Measurements from ENCODE around the gene ADAMTSL5.
A peak's percentile ranks its signal among the peaks of the same experiment; 100 is the strongest.

Gene ADAMTSL5

DNA sequence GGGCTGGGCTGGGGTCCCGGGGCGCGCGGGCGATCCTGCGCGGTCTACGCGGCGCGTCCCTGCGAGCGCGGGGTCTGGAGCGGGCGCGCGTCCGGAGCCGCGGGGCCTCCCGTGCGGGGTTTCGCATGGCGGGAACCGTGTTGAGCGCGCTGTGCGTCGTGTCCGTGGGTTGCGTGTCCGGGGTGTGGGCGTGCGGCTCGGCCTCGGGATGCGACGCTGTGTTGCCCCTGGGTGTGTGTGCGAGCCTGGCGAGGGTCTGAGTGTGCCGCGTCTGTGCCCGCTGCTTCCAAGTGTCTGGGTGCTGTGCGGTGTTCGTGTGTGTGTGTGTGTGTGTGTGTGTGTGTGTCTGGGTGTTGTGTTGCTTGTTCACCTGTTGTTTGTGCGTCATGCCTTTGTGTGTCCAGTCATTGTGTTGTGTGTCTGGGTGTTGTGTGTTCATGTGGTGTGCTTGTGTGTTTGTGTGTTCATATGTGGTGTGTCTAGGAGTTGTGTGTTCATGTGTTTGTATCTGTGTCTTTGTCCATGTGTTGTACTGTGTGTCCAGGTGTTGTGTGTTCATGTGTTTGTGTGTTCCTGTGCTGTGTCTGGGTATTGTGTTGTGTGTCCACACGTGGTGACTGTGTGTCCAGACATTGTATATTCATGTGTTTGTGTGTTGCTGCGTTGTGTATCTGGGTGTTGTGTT is 11.6 kb upstream of the ADAMTSL5 start:
- Histone ChIP-seq H3K79me1 (ENCODE audit: low read length) (no peaks in the 10 kb centered on the region), H2BK15ac (replicated peaks; ENCODE audit: low read depth) (no peak overlapping the region), H3K79me2 (ENCODE audit: control insufficient read depth, insufficient read depth, low read length) (no peaks in the 10 kb centered on the region), H2BK120ac (ENCODE audit: low read depth, low read length) (no peak overlapping the region), H4K5ac (ENCODE audit: low read length) (no peak overlapping the region), H3K4me2 (ENCODE audit: low read length) (no peak overlapping the region), H3K27me3 (ENCODE audit: insufficient read depth, low read length, poor library complexity) (peaks cover 9% of the 10 kb centered on the region), H3K18ac (ENCODE audit: low read length) (no peak overlapping the region), H2AK5ac (ENCODE audit: low read length) (no peak overlapping the region), H3K36me3 (ENCODE audit: control insufficient read depth, insufficient read depth, low read length) (no peaks in the 10 kb centered on the region), H2BK5ac (ENCODE audit: low read length) (no peak overlapping the region), H3K9ac (ENCODE audit: low read length) (no peak overlapping the region), H3K4me3 (ENCODE audit: low read length) (no peak overlapping the region), H3K56ac (ENCODE audit: low read length) (no peak overlapping the region), H3K23ac (ENCODE audit: low read length) (peak overlapping the region; percentile 29), H3K4me1 (ENCODE audit: control insufficient read depth, low read depth, low read length) (no peaks in the 10 kb centered on the region), H4K8ac (ENCODE audit: low read depth, low read length) (no peak overlapping the region), H3K27ac (ENCODE audit: low read depth, low read length) (no peak overlapping the region), H3K4ac (ENCODE audit: low read depth, low read length) (no peak overlapping the region)
- WGBS (ENCODE audit: extremely low coverage, insufficient coverage, low lambda C conversion rate): no CpG with 5 or more reads among the region's 49 CpGs
- peak; percentile 13 for DNase-seq

DNA sequence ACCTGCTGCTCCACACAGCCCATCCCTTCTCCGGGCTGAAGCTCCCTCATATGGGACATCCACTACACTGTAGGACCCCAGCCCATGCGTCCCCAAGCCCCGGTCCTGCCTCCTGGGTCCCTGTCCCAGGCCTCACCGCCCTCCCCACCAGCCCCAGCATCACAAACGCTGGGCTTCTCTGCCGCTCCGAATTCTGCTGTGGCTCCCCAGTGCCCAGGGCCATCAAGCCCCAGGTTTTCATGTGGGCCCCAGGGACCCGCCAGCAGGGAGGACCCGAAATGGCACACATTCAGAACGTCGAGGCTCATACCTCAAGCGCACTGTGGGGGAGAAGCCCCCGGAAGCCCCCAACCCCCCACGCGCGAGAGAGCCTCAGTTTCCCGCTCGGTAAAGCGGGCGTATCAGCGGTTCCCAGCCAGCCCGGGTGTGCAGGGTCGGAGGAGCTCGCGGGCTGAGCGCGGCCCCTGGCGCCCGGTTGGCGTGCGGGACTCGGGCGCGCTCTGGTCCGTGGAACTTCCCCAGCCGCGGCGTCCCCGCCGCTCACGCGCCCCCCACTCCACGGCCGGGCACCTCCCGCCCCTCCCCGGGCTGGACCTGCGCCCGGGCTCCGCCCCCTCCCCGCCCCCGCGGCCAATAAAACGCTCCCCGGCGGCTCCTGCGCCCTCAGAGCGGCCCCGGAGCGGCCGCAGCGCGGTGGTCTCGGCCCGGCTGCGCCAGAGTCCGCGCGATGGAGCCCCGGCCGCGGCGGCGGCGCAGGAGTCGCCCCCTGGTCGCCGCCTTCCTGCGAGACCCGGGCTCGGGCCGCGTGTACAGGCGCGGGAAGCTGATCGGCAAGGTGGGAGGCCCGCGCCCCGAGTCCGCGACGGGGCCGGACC is 10.8 kb upstream of the ADAMTSL5 start, which contains the start of gene PLK5:
TSS of gene PLK5 (plus strand) at position 666 of the 875 bp plus-strand sequence. CDS start 2,920 bp downstream, outside the sequence.
- no peak for DNase-seq
- Histone ChIP-seq H4K8ac (ENCODE audit: low read depth, low read length) (no peak within 1 kb of the TSS), H3K36me3 (ENCODE audit: control insufficient read depth, insufficient read depth, low read length) (no peaks in the 10 kb centered on the region), H3K23ac (ENCODE audit: low read length) (peak within 1 kb of the TSS; percentile 29), H3K56ac (ENCODE audit: low read length) (no peak within 1 kb of the TSS), H3K27me3 (ENCODE audit: insufficient read depth, low read length, poor library complexity) (peaks cover 9% of the 10 kb centered on the region), H2BK15ac (replicated peaks; ENCODE audit: low read depth) (no peak within 1 kb of the TSS), H2BK5ac (ENCODE audit: low read length) (no peak within 1 kb of the TSS), H3K9ac (ENCODE audit: low read length) (no peak within 1 kb of the TSS), H3K79me1 (ENCODE audit: low read length) (no peaks in the 10 kb centered on the region), H3K4me2 (ENCODE audit: low read length) (no peak within 1 kb of the TSS), H3K79me2 (ENCODE audit: control insufficient read depth, insufficient read depth, low read length) (no peaks in the 10 kb centered on the region), H2BK120ac (ENCODE audit: low read depth, low read length) (no peak within 1 kb of the TSS), H3K4me3 (ENCODE audit: low read length) (no peak within 1 kb of the TSS), H3K18ac (ENCODE audit: low read length) (no peak within 1 kb of the TSS), H3K27ac (ENCODE audit: low read depth, low read length) (no peak within 1 kb of the TSS), H3K4me1 (ENCODE audit: control insufficient read depth, low read depth, low read length) (no peaks in the 10 kb centered on the region), H3K4ac (ENCODE audit: low read depth, low read length) (no peak within 1 kb of the TSS), H2AK5ac (ENCODE audit: low read length) (no peak within 1 kb of the TSS), H4K5ac (ENCODE audit: low read length) (no peak within 1 kb of the TSS)
- no CpG with 5 or more reads among the region's 92 CpGs for WGBS (ENCODE audit: extremely low coverage, insufficient coverage, low lambda C conversion rate)

DNA sequence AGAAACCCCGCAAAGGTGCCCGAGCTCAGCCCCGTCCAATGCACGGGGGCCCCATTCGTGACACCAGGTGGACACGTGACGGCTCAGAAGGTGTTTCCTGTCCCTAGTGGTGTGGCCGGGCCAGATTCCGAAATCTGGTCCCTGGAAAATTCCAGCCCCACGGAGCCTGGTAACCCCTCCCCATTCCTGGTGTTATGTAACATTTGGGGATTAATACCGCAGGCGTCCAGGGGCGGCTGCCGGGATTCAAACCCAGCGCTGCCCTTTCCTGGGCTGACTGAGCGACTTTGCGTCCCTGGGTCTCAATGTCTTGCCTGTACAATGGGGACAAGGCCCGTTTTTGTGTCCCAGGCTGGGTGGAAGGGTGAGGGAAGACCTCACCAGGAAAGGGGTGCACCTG is 10.0 kb upstream of the ADAMTSL5 start:
- H3K36me3 ChIP-seq (ENCODE audit: control insufficient read depth, insufficient read depth, low read length): no peaks in the 10 kb centered on the region
- no peak overlapping the region for H3K4ac ChIP-seq (ENCODE audit: low read depth, low read length)
- no peak overlapping the region for H2BK15ac ChIP-seq (replicated peaks; ENCODE audit: low read depth)
- H3K4me1 ChIP-seq (ENCODE audit: control insufficient read depth, low read depth, low read length): no peaks in the 10 kb centered on the region
- H3K23ac ChIP-seq (ENCODE audit: low read length): no peak overlapping the region
- no peaks in the 10 kb centered on the region for H3K79me1 ChIP-seq (ENCODE audit: low read length)
- H3K56ac ChIP-seq (ENCODE audit: low read length): no peak overlapping the region
- no peak overlapping the region for H4K8ac ChIP-seq (ENCODE audit: low read depth, low read length)
- H2BK5ac ChIP-seq (ENCODE audit: low read length): no peak overlapping the region
- H4K5ac ChIP-seq (ENCODE audit: low read length): no peak overlapping the region
- no peaks in the 10 kb centered on the region for H3K79me2 ChIP-seq (ENCODE audit: control insufficient read depth, insufficient read depth, low read length)
- H3K4me2 ChIP-seq (ENCODE audit: low read length): no peak overlapping the region
- H2BK120ac ChIP-seq (ENCODE audit: low read depth, low read length): no peak overlapping the region
- no peak overlapping the region for H3K27ac ChIP-seq (ENCODE audit: low read depth, low read length)
- no peak overlapping the region for H3K4me3 ChIP-seq (ENCODE audit: low read length)
- no peak overlapping the region for H3K18ac ChIP-seq (ENCODE audit: low read length)
- H3K9ac ChIP-seq (ENCODE audit: low read length): no peak overlapping the region
- H2AK5ac ChIP-seq (ENCODE audit: low read length): no peak overlapping the region
- H3K27me3 ChIP-seq (ENCODE audit: insufficient read depth, low read length, poor library complexity): peaks cover 9% of the 10 kb centered on the region
- WGBS (ENCODE audit: extremely low coverage, insufficient coverage, low lambda C conversion rate): no CpG with 5 or more reads among the region's 18 CpGs
- DNase-seq: no peak

- no peaks in the 10 kb centered on the region for H3K4me1 ChIP-seq (ENCODE audit: control insufficient read depth, low read depth, low read length)
- no peak overlapping the region for H2BK15ac ChIP-seq (replicated peaks; ENCODE audit: low read depth)
- H2AK5ac ChIP-seq (ENCODE audit: low read length): no peak overlapping the region
- H3K27me3 ChIP-seq (ENCODE audit: insufficient read depth, low read length, poor library complexity): peaks cover 9% of the 10 kb centered on the region
- H4K5ac ChIP-seq (ENCODE audit: low read length): no peak overlapping the region
- H3K4me2 ChIP-seq (ENCODE audit: low read length): no peak overlapping the region
- no peak overlapping the region for H3K4ac ChIP-seq (ENCODE audit: low read depth, low read length)
- H3K18ac ChIP-seq (ENCODE audit: low read length): no peak overlapping the region
- H3K23ac ChIP-seq (ENCODE audit: low read length): no peak overlapping the region
- H3K9ac ChIP-seq (ENCODE audit: low read length): no peak overlapping the region
- H2BK5ac ChIP-seq (ENCODE audit: low read length): no peak overlapping the region
- no peak overlapping the region for H4K8ac ChIP-seq (ENCODE audit: low read depth, low read length)
- no peak overlapping the region for H3K4me3 ChIP-seq (ENCODE audit: low read length)
- no peak overlapping the region for H3K27ac ChIP-seq (ENCODE audit: low read depth, low read length)
- H3K56ac ChIP-seq (ENCODE audit: low read length): no peak overlapping the region
- H3K79me1 ChIP-seq (ENCODE audit: low read length): no peaks in the 10 kb centered on the region
- no peak for DNase-seq
- no peak overlapping the region for H2BK120ac ChIP-seq (ENCODE audit: low read depth, low read length)
- H3K79me2 ChIP-seq (ENCODE audit: control insufficient read depth, insufficient read depth, low read length): no peaks in the 10 kb centered on the region
- no peaks in the 10 kb centered on the region for H3K36me3 ChIP-seq (ENCODE audit: control insufficient read depth, insufficient read depth, low read length)
- no CpG with 5 or more reads among the region's 10 CpGs for WGBS (ENCODE audit: extremely low coverage, insufficient coverage, low lambda C conversion rate)
Observed at GRCh38 chr19:1522061-1522460, 9.2 kb upstream of the ADAMTSL5 start.

DNA sequence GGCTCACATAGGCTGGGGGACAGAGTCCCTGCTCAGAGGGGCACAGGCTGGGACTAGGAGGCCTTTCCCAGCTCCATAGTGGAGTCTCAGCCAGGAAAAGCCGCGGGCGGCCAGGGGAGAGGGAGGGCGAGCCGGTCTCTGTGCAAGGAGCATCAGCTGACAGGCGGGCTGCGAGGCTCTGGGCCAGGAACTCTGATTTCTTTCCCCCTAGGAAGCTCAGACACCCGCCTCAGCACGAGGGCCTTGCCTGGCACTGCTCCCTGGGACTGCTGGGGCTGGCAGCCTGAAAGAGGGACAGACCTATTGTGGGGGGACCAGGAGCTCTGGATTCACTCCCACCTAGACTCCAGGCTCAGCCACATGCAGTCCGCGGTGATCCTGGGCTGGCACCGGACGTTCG is 8.8 kb upstream of the ADAMTSL5 start:
- no peak overlapping the region for H3K9ac ChIP-seq (ENCODE audit: low read length)
- H2BK5ac ChIP-seq (ENCODE audit: low read length): no peak overlapping the region
- no peak overlapping the region for H3K27ac ChIP-seq (ENCODE audit: low read depth, low read length)
- no peak overlapping the region for H4K5ac ChIP-seq (ENCODE audit: low read length)
- no peak overlapping the region for H3K4me2 ChIP-seq (ENCODE audit: low read length)
- no peak overlapping the region for H2AK5ac ChIP-seq (ENCODE audit: low read length)
- no CpG with 5 or more reads among the region's 14 CpGs for WGBS (ENCODE audit: extremely low coverage, insufficient coverage, low lambda C conversion rate)
- H3K79me1 ChIP-seq (ENCODE audit: low read length): no peaks in the 10 kb centered on the region
- H3K4me1 ChIP-seq (ENCODE audit: control insufficient read depth, low read depth, low read length): no peaks in the 10 kb centered on the region
- H4K8ac ChIP-seq (ENCODE audit: low read depth, low read length): no peak overlapping the region
- no peaks in the 10 kb centered on the region for H3K79me2 ChIP-seq (ENCODE audit: control insufficient read depth, insufficient read depth, low read length)
- H3K4me3 ChIP-seq (ENCODE audit: low read length): no peak overlapping the region
- no peak overlapping the region for H3K23ac ChIP-seq (ENCODE audit: low read length)
- no peaks in the 10 kb centered on the region for H3K36me3 ChIP-seq (ENCODE audit: control insufficient read depth, insufficient read depth, low read length)
- H3K27me3 ChIP-seq (ENCODE audit: insufficient read depth, low read length, poor library complexity): peaks cover 9% of the 10 kb centered on the region
- H3K18ac ChIP-seq (ENCODE audit: low read length): no peak overlapping the region
- no peak for DNase-seq
- no peak overlapping the region for H3K56ac ChIP-seq (ENCODE audit: low read length)
- no peak overlapping the region for H2BK120ac ChIP-seq (ENCODE audit: low read depth, low read length)
- H3K4ac ChIP-seq (ENCODE audit: low read depth, low read length): no peak overlapping the region
- H2BK15ac ChIP-seq (replicated peaks; ENCODE audit: low read depth): no peak overlapping the region

Data from mesendoderm (in vitro differentiated cells).